GM23338 (cell line): Measurements from ENCODE around the gene TFCP2.

Source experiments
- CREB1 ChIP-seq: fragments of 250-450 bp; sonication (Bioruptor Pico); IDR thresholded peaks from 2 replicates; pipeline ENCODE4 v1.5.0; 2020; ENCODE audit warnings: low read depth, mild to moderate bottlenecking, moderate library complexity
- CTCF ChIP-seq, 2 experiments: fragments of 200-600 bp in 1 of 2; sonication (generic) in 1 of 2; conservative IDR thresholded peaks; 2 replicates each; pipeline versions ENCODE4 v1.5.1 to v1.6.1; 2016 to 2017; ENCODE audit warnings: antibody characterized with exemption in 2 of 2, low read depth in 2 of 2, mild to moderate bottlenecking in 2 of 2, moderate library complexity in 1 of 2
- EZH2 ChIP-seq: fragments of 200-600 bp; sonication (generic); IDR thresholded peaks from one replicate; pipeline ENCODE4 v1.8.0; 2017; ENCODE audit warnings: antibody characterized with exemption, mild to moderate bottlenecking, low read depth; ENCODE audit not compliant: unreplicated experiment
- EZH2phosphoT487 ChIP-seq: fragments of 200-600 bp; sonication (generic); IDR thresholded peaks from one replicate; pipeline ENCODE4 v1.8.1; 2018; ENCODE audit warnings: antibody characterized with exemption; ENCODE audit not compliant: unreplicated experiment
- JUNB ChIP-seq: IDR thresholded peaks from one replicate; pipeline ENCODE4 v1.6.1; 2016; ENCODE audit warnings: antibody characterized with exemption; ENCODE audit not compliant: unreplicated experiment
- NANOG ChIP-seq: IDR thresholded peaks from 2 replicates; pipeline ENCODE4 v1.6.1; 2016; ENCODE audit warnings: antibody characterized with exemption, borderline replicate concordance
- POLR2AphosphoS5 ChIP-seq: IDR thresholded peaks from 2 replicates; pipeline ENCODE4 v1.6.1; 2016; ENCODE audit warnings: antibody characterized with exemption, low read depth
- REST ChIP-seq: IDR thresholded peaks from one replicate; pipeline ENCODE4 v1.6.1; 2018; ENCODE audit warnings: antibody characterized with exemption; ENCODE audit not compliant: unreplicated experiment
- ZNF114 ChIP-seq: fragments of 250-450 bp; sonication (Bioruptor Pico); IDR thresholded peaks from 2 replicates; pipeline ENCODE4 v1.5.0; 2020; ENCODE audit warnings: mild to moderate bottlenecking, moderate library complexity
- ZNF331 ChIP-seq: fragments of 250-450 bp; sonication (Bioruptor Pico); IDR thresholded peaks from 2 replicates; pipeline ENCODE4 v1.5.0; 2020; ENCODE audit warnings: low read depth, mild to moderate bottlenecking, moderate library complexity

- TF ChIP-seq CTCF (conservative IDR thresholded peaks at IDR 0.05; ENCODE audit: low read depth in 2 of 2) = no peak
- TF ChIP-seq POLR2AphosphoS5 = no peak
- no peak for TF ChIP-seq REST
- TF ChIP-seq EZH2 = no peak
- no peak for TF ChIP-seq CREB1 (CRISPR knock-in tag)
- no peak for TF ChIP-seq EZH2phosphoT487
- no peak for TF ChIP-seq ZNF331
- TF ChIP-seq JUNB = no peak
- no peak for TF ChIP-seq ZNF114 (CRISPR knock-in tag)
- no peak for TF ChIP-seq NANOG
Measured at GRCh38 chr12:51087818-51088217, 85.1 kb downstream of the TFCP2 start.
